Psoas muscle (tissue), 8 donors: ENCODE results near the gene ZCCHC2. TPM values are rescaled to one million over a fixed set of nuclear protein-coding genes. Genes with fewer than 3 reads are reported as not detected.

Source experiments
- ATAC-seq, 4 donors: fragments of 200-7000 bp; cut with Tn5 transposase; one replicate each; pipeline ENCODE4 v1.9.1; 2020; ENCODE audit warnings: moderate library complexity in 3 of 4, mild to moderate bottlenecking in 2 of 4
- DNase-seq, 2 donors: peaks; one replicate each; pipeline ENCODE4 v3.0.0-alpha.2; 2020
- H3K27ac ChIP-seq: fragments of 200-600 bp; one replicate; pipeline ENCODE4 v1.8.0; 2022
- H3K27me3 ChIP-seq, 3 donors: fragments of 200-600 bp in 1 of 3; one replicate each; pipeline versions ENCODE4 v1.6.1 to v1.8.0; 2013 to 2022; ENCODE audit warnings: low read length in 2 of 3, mild to moderate bottlenecking in 2 of 3, moderate library complexity in 1 of 3; ENCODE audit not compliant: insufficient read depth in 3 of 3
- H3K36me3 ChIP-seq, 2 donors: fragments of 200-600 bp in 1 of 2; one replicate each; pipeline versions ENCODE4 v1.6.1 to v1.8.0; 2013 to 2022; ENCODE audit warnings: low read depth in 1 of 2, mild to moderate bottlenecking in 1 of 2, moderate library complexity in 1 of 2; ENCODE audit not compliant: insufficient read depth in 1 of 2
- H3K4me1 ChIP-seq: fragments of 200-600 bp; one replicate; pipeline ENCODE4 v1.8.0; 2022
- H3K4me3 ChIP-seq: fragments of 200-600 bp; one replicate; pipeline ENCODE4 v1.8.0; 2022; ENCODE audit warnings: mild to moderate bottlenecking
- H3K9me3 ChIP-seq: fragments of 200-600 bp; one replicate; pipeline ENCODE4 v1.8.0; 2022
- CTCF ChIP-seq: fragments of 200-600 bp; IDR thresholded peaks from one replicate; pipeline ENCODE4 v1.8.0; 2022; ENCODE audit warnings: antibody characterized with exemption
- WGBS, 3 donors: extraction: QIAGEN DNeasy Blood & Tissue Kit; methylation state at CpG; one replicate each; pipeline versions ENCODE4 v1.1.6 to v1.1.7; 2013; 5-methylcytosine and 5-hydroxymethylcytosine counted together
- intact Hi-C, 2 donors: fragments of 100-400 bp; cut with DNase I; formaldehyde crosslinking; loops; one replicate each; pipeline versions ENCODE4 v1.11.0 to v1.14.2; 2022
- polyA plus RNA-seq, 3 donors: library from polyadenylated mRNA; stranded (reverse); fragments of 200-250 nt; gene quantifications; one replicate each; pipeline ENCODE4 v1.2.3, GENCODE V29; 2013
- total RNA-seq, 4 donors: library from RNA; stranded (reverse); fragmentation: NEBNext Ultra II Directional in 2 of 4; extraction: Animal tissue kit (Norgen Biotek cat#: 25700) in 2 of 4; gene quantifications; one replicate each; pipeline versions ENCODE4 v1.2.1 to v1.2.4, GENCODE V29; 2021 to 2023
- donor health status: healthy with polysubstance abuse.
- donor health status: DM: no; HTN: no; CAD: no; lungs with moderate emphysema.
- donor health status: Bipolar disorder and iron deficiency.
- donor health status: healthy.
- donor health status: DM: yes; HTN: yes; CAD: no.
- donor health status: DM: no; HTN: no; CAD: no.
- donor health status: DM: no; HTN: no; CAD: no.
- donor health status: DM: yes; HTN: yes; CAD: no.

The ZCCHC2 gene
- total and polyA plus RNA-seq, 7 donors: 4.0 to 41.8 (median 28.8) TPM

DNA sequence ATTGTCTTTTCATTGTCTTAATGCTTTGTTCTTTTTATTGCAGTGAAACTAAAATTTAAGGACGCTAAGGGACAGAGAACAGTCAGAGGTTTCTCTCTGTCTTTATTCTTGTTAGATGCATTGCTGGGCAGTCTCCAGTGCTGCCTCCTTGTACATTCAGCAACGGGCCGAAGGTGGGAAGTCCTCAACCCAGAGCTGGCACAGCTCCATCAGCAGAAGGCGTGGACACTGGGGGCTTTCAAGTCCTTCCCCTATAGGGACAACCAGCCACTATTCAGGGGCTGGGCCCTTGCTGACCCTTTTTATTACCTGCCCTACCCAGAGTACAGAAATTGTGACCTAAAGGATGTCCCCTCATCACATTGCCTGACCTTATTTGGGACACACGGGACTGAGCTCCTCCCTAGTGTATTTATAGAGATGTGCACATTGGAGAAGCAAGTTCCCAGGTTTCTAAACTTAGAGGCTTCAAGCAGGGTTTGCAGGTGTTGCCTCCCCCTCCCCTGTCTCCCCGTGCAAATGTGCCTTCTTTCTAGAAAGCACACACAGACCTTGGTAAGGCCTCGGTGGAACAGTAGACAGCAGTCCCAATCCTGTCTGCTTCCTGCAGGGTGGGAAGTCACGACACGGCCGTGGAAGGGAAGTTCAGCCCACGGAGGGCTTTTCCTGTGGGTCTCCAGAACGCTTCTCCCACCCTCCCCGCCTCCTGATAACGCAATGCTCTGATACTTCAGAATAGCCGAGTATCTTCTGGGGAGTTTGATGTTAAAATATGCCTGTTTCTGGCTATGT is 68.2 kb downstream of the ZCCHC2 start:
- Histone ChIP-seq H3K4me1 (no peaks in the 10 kb centered on the region), H3K36me3 (peaks cover 0 to 3% of the 10 kb centered on the region in 2 donors), H3K9me3 (no peaks in the 10 kb centered on the region), H3K4me3 (no peak overlapping the region), H3K27ac (no peak overlapping the region), H3K27me3 (peaks cover 0 to 6% (median 0%) of the 10 kb centered on the region in 3 donors)
- TF ChIP-seq CTCF: no peak
- 46 to 57% (median 47%) methylated on average over 15 of the region's 15 CpGs for WGBS, 3 donors
- ATAC-seq (peak in 3 of 4 donors; percentile 65 to 78 (median 67)), DNase-seq (no peak)
- intact Hi-C loops: loop anchor here in 1 of 2 donors (10.0 kb wide), 1 partner anchor 124 kb away; the partner anchor contains the start of gene PHLPP1

- Histone ChIP-seq H3K4me3 (peak overlapping the region; percentile 59), H3K9me3 (no peaks in the 10 kb centered on the region), H3K27me3 (peaks cover 0 to 58% (median 15%) of the 10 kb centered on the region in 3 donors), H3K27ac (no peak overlapping the region), H3K4me1 (peaks cover 8% of the 10 kb centered on the region), H3K36me3 (no peaks in the 10 kb centered on the region)
- TF ChIP-seq CTCF: no peak
- intact Hi-C loops: loop anchor here in 1 of 2 donors (10.0 kb wide), 1 partner anchor 118 kb away; the partner anchor contains the start of gene PHLPP1
- ATAC-seq (peak; percentile 36 to 54 (median 47)), DNase-seq (peak in 1 of 2 donors; percentile 30)
- WGBS, 3 donors: 2 to 5% (median 4%) methylated on average over 74 to 90 of the region's 90 CpGs
Observed at GRCh38 chr18:62596145-62597005, 73.5 kb downstream of the ZCCHC2 start.

- Histone ChIP-seq H3K9me3 (no peaks in the 10 kb centered on the region), H3K4me3 (no peak overlapping the region), H3K27me3 (peaks cover 0 to 61% (median 18%) of the 10 kb centered on the region in 3 donors), H3K27ac (no peak overlapping the region), H3K36me3 (no peaks in the 10 kb centered on the region), H3K4me1 (peaks cover 2% of the 10 kb centered on the region)
- WGBS, 3 donors: 75 to 78% (median 77%) methylated on average over 8 of the region's 8 CpGs
- no peak for TF ChIP-seq CTCF
- ATAC-seq: no peak
- DNase-seq: no peak
- intact Hi-C loops: no loop called here
Observed at GRCh38 chr18:62601871-62602270, 79.0 kb downstream of the ZCCHC2 start.

- Histone ChIP-seq H3K27me3 (peaks cover 0 to 53% (median 13%) of the 10 kb centered on the region in 3 donors), H3K9me3 (no peaks in the 10 kb centered on the region), H3K36me3 (no peaks in the 10 kb centered on the region), H3K4me1 (no peaks in the 10 kb centered on the region), H3K27ac (no peak overlapping the region), H3K4me3 (no peak overlapping the region)
- no peak for TF ChIP-seq CTCF
- intact Hi-C loops: no loop called here
- no peak for DNase-seq
- ATAC-seq: no peak
- WGBS, 3 donors: 90 to 93% (median 92%) methylated on average over 8 of the region's 8 CpGs
Observed at GRCh38 chr18:62602706-62603105, 79.9 kb downstream of the ZCCHC2 start.
